Lung (tissue), 12 donors: ENCODE measurements around the gene PTPN14. TPM values are rescaled to one million over a fixed set of nuclear protein-coding genes. Genes with fewer than 3 reads are reported as not detected.

Source experiments
- ATAC-seq: fragments of 200-7000 bp; cut with Tn5 transposase; one replicate; pipeline ENCODE4 v1.9.1; 2020; ENCODE audit warnings: moderate number of reproducible peaks; ENCODE audit not compliant: insufficient read depth, low FRiP score
- DNase-seq, 3 donors: peaks; one replicate each; pipeline ENCODE4 v3.0.0-alpha.2; 2013 to 2017
- H3K27ac ChIP-seq, 2 donors: one replicate each; pipeline ENCODE4 v1.5.1; 2013; ENCODE audit warnings: mild to moderate bottlenecking in 2 of 2, moderate library complexity in 2 of 2, control low read depth in 1 of 2, inconsistent platforms in 1 of 2, low read depth in 1 of 2, low read length in 1 of 2
- H3K27me3 ChIP-seq, 3 donors: one replicate each; pipeline ENCODE4 v1.5.1; 2013; ENCODE audit warnings: low read length in 2 of 3; ENCODE audit not compliant: control insufficient read depth in 3 of 3, insufficient read depth in 3 of 3
- H3K36me3 ChIP-seq, 4 donors: one replicate each; pipeline ENCODE4 v1.5.1; 2013; ENCODE audit warnings: low read length in 4 of 4, mild to moderate bottlenecking in 1 of 4, moderate library complexity in 1 of 4; ENCODE audit not compliant: control insufficient read depth in 4 of 4, insufficient read depth in 4 of 4
- H3K4me1 ChIP-seq, 5 donors: one replicate each; pipeline ENCODE4 v1.5.1; 2013; ENCODE audit warnings: low read length in 5 of 5, mild to moderate bottlenecking in 2 of 5, moderate library complexity in 1 of 5; ENCODE audit not compliant: control insufficient read depth in 5 of 5, insufficient read depth in 5 of 5
- H3K4me3 ChIP-seq: one replicate; pipeline ENCODE4 v1.5.1; 2013; ENCODE audit warnings: mild to moderate bottlenecking, control low read depth, moderate library complexity
- H3K9ac ChIP-seq, 2 donors: one replicate each; pipeline ENCODE4 v1.5.1; 2013; ENCODE audit warnings: low read length in 2 of 2, control low read depth in 1 of 2; ENCODE audit not compliant: insufficient read depth in 1 of 2
- H3K9me3 ChIP-seq, 4 donors: one replicate each; pipeline ENCODE4 v1.5.1; 2013; ENCODE audit warnings: low read length in 3 of 4, mild to moderate bottlenecking in 1 of 4, moderate library complexity in 1 of 4; ENCODE audit not compliant: control insufficient read depth in 4 of 4, insufficient read depth in 3 of 4
- WGBS, 2 donors: extraction: QIAGEN DNeasy Blood & Tissue Kit; methylation state at CpG; one replicate each; pipeline ENCODE4 v1.1.7; 2013; 5-methylcytosine and 5-hydroxymethylcytosine counted together
- polyA plus RNA-seq, 2 donors: library from polyadenylated mRNA; stranded (reverse); fragments of 200-250 nt; gene quantifications; one replicate each; pipeline ENCODE4 v1.2.1, GENCODE V29; 2013
- total RNA-seq, 2 donors: library from RNA; depleted of rRNA in 1 of 2; stranded (reverse); fragments of >200 nt in 1 of 2; gene quantifications; one replicate each; pipeline ENCODE4 v1.2.1, GENCODE V29; 2014 to 2021
- TF ChIP-seq, protein P1 (sequence below): IDR thresholded peaks from 2 replicates; pipeline ENCODE4 v1.5.1; 2012; ENCODE audit warnings: mild to moderate bottlenecking; ENCODE audit errors: control extremely low read depth, extremely low read depth
- donor health status: control.
- donor health status: control.
- donor health status: Bipolar disorder and iron deficiency.
- donor health status: healthy.
- donor health status: DM: yes; HTN: yes; CAD: no.

Gene PTPN14
- total and polyA plus RNA-seq, 4 donors, result 4.4 to 43.2 (median 15.2) TPM

DNA sequence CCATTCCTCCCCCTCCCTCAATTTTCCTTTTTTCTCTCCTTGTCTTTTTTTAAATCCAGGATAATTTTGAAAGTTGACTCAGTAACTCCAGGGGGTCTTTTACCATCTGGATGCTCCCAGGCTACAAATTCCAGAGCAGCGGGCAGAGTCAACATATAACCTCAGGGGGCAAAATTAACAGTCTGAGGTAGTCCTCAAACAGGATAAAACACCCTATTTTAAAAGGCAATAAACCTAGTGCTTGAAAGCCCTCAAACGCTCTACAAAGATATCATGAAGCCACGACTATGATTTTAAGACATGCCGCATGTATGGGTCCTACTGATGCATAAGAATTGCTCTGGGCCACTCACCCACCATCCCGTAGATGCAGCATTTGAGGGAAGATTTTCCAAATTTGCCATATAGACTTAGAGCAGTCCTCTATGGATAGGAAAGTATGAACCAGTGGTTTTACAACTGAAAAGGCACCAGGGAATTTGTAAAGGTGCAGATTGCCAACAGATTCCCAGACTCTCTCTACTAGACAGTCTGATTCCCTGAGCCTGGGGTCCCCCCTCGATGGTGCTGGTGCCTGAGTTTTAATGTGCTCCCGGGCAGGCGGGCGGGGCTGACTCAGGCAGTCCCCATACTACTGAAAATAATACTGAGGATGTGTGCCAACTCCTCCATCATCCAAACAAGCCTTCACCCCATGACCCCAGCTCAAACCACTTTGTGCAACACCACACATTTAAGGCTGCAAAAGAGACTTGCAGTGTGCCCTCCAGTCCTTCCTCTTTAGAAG lies 37.2 kb downstream of the PTPN14 start:
- DNase-seq (no peak), ATAC-seq (no peak)
- H3K27ac ChIP-seq, result no peak overlapping the region
- H3K9ac ChIP-seq, result no peak overlapping the region
- no peak overlapping the region for H3K4me3 ChIP-seq
- no peaks in the 10 kb centered on the region for H3K27me3 ChIP-seq
- 74 to 79% methylated on average over 9 of the region's 9 CpGs for WGBS, 2 donors
- no peaks in the 10 kb centered on the region for H3K9me3 ChIP-seq
- TF ChIP-seq, protein P1, sequence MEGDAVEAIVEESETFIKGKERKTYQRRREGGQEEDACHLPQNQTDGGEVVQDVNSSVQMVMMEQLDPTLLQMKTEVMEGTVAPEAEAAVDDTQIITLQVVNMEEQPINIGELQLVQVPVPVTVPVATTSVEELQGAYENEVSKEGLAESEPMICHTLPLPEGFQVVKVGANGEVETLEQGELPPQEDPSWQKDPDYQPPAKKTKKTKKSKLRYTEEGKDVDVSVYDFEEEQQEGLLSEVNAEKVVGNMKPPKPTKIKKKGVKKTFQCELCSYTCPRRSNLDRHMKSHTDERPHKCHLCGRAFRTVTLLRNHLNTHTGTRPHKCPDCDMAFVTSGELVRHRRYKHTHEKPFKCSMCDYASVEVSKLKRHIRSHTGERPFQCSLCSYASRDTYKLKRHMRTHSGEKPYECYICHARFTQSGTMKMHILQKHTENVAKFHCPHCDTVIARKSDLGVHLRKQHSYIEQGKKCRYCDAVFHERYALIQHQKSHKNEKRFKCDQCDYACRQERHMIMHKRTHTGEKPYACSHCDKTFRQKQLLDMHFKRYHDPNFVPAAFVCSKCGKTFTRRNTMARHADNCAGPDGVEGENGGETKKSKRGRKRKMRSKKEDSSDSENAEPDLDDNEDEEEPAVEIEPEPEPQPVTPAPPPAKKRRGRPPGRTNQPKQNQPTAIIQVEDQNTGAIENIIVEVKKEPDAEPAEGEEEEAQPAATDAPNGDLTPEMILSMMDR, result no peak
- H3K36me3 ChIP-seq, result no peaks in the 10 kb centered on the region
- H3K4me1 ChIP-seq, result peaks cover 0 to 26% (median 10%) of the 10 kb centered on the region in 5 donors

DNA sequence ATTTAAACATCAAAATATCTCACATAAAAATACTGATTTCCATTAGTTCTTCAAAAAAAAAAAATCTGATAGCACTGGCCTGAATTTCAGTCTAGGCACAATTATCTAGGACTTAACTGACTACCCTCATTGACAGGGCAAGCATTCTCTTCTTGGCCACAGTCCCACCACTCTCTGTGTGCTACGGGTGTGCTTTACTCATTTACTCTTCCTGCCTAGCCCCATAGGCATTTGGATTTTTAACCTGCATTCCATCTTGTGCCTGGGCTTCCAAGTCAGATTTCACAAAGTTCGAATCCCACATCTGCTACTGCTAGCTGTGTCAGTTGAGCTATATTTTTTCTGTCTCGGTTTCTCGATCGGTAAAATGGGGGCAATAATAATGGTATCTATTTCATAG lies 38.0 kb downstream of the PTPN14 start:
- WGBS, 2 donors, result 86 to 91% methylated on average over 5 of the region's 5 CpGs
- Histone ChIP-seq H3K36me3 (no peaks in the 10 kb centered on the region), H3K27me3 (no peaks in the 10 kb centered on the region), H3K4me1 (peaks cover 0 to 26% (median 10%) of the 10 kb centered on the region in 5 donors), H3K27ac (no peak overlapping the region), H3K9ac (no peak overlapping the region), H3K4me3 (no peak overlapping the region), H3K9me3 (no peaks in the 10 kb centered on the region)
- no peak for ATAC-seq
- TF ChIP-seq, protein P1, result no peak
- DNase-seq, result no peak

DNA sequence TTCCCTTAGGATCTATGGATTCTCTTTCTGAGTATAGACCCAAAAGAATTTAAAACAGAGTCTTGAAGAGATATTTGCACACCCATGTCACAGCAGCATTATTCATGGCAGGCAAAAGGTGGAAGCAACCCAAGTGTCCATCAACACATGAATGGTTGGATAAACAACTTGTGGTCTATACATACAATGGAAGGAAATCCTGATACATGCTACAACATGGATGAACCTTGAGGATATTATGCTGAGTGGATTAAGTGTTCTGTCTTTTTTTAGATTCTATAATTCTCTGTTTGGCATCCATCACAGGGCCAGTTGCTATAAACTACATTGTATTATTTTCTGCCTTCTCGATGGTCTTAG lies 39.8 kb downstream of the PTPN14 start:
- no peak for ATAC-seq
- Histone ChIP-seq H3K4me3 (no peak overlapping the region), H3K9me3 (no peaks in the 10 kb centered on the region), H3K9ac (no peak overlapping the region), H3K27ac (no peak overlapping the region), H3K36me3 (no peaks in the 10 kb centered on the region), H3K27me3 (no peaks in the 10 kb centered on the region), H3K4me1 (peaks cover 0 to 21% (median 9%) of the 10 kb centered on the region in 5 donors)
- TF ChIP-seq, protein P1, result no peak
- 83% methylated on average over 1 of the region's 1 CpG for WGBS, 2 donors
- DNase-seq, result no peak
